NCI-H1694 treated with DMSO at 0.1 percent for 48 hours (cell line): ENCODE results near the gene LTBP2.

Source experiments
- DNase-seq: peaks from one replicate; lab custom pipeline; 2025; lab: John Stamatoyannopoulos, UW

The LTBP2 gene

DNA sequence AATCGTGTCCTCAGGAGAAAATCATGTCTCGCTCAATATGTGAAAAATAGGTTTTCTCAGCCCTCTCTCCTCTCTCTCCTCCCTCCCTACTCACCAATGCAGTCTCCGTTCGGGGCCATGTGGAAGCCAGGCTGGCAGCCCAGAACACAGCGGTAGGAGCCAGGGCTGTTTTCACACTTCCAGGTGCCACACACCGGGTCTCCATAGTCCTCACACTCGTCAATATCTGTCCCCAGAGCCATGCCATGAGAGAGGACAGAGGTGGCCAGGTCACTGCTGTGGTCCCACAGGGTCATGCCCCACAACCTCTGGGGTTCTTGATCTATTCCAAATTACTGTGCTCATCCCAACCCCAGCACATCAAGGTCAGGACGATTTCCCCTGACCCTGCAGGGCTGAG lies 105.0 kb downstream of the LTBP2 start:
- no peak for DNase-seq

DNA sequence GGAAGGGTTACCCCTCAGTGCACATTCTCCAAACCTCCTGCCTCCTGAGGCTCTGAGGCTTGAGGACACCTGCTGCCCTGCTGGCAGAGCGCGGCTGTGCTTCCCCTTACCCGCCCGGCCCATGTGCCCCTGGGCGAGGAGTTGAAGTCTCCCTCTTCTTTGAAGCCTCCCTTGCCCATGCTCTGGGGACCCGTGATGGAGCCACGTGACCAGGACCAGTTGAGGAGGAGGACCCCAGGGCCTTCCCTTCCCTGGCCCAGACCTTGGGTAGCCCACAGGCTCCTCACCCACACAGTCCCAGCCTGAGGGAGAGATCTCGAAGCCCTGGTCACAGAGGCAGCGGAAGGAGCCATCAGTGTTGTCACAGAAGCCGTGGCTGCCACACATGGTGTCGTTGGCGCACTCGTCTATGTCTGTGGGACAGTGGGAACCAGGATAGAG lies 105.6 kb downstream of the LTBP2 start:
- no peak for DNase-seq

DNA sequence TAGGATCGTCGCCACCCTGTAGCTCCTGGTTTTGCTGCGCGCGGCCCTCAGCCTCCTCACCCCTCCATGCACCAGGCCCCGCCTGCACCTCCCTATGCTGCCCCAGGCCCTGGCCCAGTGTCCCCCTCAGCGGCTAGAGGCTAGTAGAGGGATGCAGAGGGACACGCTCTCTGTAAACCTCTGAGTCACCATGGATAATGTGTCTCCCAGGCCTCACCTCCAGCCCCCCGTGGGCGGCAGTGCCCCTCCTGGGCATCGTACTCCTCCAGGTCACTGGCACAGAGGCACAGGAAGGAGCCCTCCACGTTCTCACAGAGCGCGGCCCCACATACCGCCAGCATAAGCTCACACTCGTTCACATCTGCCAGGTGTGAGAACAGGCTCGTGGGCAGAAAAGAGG lies 106.2 kb downstream of the LTBP2 start:
- no peak for DNase-seq

DNA sequence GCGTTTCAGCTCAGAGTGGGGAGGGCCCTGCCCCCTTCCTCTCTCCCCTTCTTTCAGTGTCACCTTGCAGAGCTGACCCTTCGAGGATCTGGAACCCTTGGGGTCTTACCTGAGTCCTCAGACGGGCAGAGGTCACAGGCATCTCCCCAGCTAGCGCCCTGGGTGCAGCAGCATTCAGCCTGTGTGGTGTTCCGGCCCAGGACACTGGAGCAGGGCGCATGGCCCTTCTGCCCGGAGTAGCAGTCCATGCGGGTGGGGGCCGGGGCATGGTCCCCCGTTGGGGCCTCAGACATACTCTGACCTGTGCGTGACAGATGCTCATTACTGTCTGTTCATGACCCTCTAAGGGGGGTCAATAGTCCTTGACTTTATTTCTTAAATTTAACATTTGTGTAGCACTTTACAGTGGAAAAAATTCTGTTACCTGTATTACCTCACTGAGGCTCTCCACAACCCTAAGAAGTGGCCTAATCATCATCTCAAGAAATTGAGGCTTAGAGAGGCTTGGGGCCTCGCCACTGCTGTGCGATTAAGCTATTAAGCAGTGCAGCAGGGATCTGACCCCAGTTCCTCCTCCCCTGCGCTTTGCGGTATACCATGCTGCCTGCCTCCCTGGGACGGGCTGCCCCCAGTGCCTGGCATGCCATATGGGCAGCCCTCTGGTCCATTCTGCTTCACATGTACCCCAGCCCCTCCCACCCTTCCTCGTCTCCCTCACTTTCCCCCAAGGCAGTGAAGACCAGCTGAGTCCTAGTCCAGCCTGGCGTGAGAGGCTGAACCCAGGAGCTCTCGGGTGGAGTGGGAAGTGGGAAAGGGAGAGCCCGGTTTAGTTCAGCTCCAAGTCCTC lies 106.9 kb downstream of the LTBP2 start:
- DNase-seq = no peak

DNA sequence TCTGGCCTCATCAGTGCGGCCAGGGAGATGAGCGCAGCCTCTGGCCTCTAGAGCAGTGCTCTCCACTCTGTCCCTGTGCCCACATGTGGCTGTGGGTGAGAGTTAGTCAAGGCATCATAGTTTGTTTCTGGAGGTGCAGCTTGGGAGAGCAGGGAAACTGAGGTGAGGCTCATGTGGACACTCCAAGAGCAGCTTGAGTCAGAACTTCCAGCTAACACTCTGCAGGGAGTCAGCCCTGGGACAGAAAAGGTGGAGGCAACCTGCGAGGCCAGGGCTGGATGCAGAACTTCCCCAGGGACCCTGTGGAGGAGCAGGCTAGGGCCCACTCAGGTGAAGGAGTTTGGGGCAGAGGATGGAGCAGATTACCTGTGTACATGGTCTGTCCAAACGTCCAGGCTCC lies 107.6 kb downstream of the LTBP2 start:
- no peak for DNase-seq

DNA sequence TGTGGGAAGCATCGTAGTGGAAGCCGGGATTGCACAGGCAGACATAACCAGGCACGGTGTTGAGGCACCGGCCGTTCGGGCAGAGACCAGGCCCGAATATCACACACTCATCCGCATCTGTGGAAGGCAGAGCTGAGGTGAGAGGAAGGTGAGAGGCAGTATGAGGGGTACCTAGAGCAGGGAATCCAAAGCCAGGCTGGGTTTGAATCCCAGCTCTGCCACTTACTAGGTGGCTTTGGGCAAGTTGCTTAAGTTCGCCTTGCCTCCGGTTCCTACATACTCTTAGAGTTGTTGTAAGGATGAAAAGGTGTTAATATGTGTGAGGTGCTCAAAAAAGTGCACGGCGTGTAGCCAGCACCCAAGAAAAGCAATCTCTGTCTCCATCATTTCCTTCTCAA lies 108.1 kb downstream of the LTBP2 start:
- no peak for DNase-seq

DNA sequence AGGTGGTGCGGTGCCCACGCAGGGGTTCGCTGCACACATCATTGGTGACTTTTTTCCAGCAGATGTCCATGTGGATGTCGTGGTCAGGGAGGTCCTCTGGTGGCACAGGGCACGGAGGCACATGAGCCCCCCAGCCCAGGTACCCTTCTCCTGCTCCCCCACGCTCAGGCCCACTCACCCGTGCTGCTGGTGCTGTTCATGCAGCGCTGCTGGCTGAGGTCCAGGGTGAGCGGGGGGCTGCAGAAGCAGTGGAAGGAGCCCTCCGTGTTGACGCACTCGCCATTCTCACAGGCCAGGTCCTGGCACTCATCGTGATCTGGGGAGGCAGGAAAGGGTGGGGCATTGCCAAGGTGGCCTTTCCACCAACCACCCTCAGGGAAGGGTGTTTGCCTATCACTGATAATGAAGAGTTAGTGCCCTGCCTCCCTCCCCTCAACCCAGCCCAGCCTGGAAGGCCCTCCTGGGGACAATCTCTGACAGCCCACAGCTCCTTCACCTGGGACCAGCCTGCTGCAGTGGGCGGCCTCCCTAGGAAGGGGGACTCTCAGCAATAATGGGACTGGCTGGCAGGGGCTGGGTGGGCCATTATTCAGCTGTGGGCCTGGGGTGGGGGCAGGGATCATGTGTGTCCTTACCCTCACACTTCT lies 108.6 kb downstream of the LTBP2 start:
- no peak for DNase-seq

DNA sequence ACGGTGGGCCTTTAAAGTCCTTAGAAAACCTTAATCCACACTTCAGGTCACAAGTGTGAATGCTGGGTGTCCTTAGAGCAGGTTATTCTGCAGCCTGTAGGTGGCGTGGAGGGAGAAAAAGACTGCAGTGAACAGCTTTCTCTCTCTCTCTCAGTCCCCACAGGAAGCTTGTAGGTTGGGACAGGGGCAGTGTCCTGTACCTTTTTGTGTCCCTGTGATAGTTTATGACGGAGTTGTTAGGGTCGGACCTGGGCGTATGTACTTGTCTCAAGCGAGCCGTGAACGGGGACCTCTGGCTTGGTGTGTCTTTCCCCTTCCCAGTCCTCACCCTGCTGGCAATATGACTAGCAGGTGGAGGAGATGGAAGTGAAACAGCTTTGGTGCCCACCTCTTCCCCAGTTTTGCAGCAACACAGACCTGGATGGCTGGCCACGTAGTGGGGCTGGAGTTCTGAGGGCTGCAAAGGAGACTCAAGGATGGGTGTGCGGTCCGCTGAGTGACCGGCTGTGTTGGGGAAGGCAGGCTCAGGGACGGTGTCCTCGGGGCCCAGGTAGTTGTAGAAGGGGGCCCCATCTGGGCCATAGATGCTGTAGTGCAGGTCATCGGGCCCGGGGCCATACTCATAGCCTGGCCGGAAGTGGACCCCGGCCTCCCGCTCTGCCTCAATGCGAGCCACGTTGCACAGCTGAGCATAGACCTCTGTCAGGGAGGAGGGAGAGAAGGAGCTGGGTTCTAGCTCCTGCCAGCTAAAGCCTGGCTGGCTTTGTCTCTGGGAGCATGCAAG lies 109.6 kb downstream of the LTBP2 start:
- DNase-seq = peak; percentile 90

DNA sequence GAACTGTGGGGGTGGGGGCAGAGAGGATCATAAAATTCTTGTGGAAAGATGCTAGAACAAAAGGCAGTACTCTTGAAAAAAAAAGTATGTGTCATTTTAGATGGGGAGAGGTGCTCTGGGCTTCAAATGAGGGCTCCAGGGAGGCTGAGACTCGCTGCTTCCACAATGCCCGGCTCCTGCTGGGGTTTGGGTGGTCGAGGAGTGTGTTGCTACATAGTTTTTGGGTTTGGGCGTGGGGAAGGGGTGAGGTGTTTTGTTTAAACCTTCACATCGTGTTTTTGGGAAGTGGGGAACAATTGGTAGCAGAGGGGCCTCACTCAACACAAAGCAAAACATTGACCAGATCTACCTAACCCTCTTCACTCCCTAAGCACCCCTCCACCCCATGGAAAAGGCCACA lies 110.3 kb downstream of the LTBP2 start:
- no peak for DNase-seq

DNA sequence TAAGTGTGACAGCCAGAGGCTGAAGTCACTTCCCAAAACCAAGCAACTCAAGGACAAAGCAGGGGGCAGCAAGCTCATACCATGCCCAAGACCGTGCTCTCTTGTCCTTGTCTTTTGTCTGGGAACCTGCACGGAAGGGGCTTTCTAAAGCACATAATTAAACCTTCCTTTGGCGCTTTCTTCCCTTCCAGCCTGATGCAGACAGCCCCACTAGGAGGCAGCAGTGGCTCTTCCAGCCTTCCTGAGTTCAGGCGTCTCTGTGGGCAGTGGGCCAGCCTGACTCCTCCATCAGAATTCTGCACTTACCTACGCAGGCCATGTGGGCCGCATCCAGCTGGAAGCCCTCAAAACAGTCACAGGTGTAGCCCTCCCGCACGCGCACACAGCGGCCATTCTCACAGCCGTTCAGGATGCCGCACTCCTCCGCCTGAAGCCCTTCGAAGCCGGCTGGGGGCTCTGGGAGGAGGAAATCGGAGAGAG lies 110.9 kb downstream of the LTBP2 start:
- peak; percentile 95 for DNase-seq

DNA sequence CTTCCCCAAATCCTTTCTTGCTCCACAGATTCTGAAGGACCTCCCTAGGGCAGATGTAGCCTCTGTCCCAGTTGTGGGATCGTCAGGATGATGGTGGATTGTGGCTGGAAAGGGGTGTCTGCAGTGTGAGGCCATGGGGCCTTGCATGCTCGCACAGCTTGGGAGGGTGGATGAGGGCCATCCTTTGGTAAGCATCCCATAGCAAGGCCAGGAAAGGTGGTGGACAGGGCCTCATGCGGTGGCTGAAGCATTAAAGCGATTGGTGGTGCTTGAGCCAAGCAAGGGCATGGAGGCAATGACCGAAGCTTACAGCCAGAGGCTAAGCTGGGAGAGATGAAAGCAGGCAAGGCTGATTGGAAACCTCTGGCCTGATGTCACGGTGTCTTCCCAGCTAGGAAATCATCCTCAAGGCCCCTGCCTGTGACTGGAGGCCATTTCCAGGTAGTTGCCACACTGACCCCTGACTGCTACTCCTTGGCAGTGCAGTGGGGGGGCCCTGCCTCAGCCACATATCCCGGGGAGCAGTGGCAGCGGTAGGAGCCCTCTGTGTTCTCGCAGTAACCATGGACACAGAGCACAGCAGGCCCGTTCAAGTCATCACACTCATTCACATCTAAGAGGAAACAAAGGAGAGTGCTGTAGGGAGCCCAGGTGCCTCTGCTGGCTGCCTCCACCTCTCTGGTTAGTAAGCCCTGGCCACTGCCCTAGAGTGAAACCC lies 111.5 kb downstream of the LTBP2 start:
- no peak for DNase-seq

DNA sequence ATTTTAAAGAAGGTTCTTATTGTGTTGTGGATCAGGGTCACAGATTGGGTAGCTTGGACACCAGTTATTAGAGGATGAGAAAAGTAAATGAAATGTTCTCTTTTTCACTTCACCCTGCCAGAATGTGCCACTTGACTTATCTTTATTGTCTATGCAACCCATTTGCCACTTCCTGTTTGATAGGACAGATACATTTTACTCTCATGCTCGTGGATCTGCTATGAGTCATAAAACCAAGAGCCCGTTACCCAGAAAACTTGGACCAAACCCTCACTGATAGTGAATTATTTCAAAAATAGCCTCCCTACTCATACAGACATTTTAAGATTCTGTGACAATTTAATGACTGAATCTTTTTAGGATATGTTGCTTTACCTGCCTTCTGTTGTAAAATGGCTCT lies 116.7 kb downstream of the LTBP2 start:
- no peak for DNase-seq

DNA sequence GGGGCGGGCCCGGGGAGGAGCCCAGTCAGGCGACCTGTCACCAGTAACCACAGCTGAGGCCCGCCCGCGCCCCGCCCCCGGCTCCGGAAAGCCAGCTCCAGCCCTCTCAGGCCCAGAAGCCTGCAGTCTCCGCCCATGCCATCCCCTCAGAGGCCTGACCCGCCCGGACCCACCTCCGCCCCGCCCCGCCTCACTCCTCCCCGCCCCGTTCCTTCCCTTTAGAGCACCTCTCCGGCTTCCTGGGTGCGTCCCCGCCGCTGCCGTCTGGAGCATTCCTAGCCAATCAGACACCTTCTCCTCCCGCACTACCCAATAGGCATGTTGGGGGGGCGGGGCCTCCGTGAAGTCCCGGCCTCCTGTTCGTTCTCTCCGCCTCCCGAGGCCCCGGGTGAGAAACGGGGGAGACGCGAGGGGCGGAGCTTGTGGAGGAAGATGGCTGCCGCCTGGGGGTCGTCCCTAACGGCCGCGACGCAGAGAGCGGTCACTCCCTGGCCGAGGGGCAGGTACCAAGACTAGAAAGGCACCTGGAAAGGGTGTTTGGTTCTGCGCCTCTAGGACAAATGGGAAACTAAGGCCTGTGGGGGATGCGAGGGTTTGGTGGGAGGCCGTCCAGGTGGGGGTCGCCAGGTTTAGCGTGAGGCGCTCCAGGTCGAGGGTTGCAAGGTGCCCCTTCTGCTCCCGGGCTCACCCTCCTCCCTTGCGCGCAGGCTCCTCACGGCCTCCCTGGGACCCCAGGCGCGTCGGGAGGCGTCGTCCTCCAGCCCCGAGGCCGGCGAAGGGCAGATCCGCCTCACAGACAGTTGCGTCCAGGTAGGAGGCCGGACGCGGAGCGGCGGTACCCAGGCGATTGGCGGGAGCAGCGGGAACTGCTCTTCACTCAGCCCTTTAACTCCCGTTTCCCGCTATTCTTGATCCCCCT lies 118.4 kb downstream of the LTBP2 start, which contains the start of gene ISCA2:
Gene ISCA2, plus strand, starts transcription at position 423 of the 919 bp plus-strand sequence. Its CDS starts 10 bp downstream, at position 433.
- DNase-seq = peak; percentile 100

DNA sequence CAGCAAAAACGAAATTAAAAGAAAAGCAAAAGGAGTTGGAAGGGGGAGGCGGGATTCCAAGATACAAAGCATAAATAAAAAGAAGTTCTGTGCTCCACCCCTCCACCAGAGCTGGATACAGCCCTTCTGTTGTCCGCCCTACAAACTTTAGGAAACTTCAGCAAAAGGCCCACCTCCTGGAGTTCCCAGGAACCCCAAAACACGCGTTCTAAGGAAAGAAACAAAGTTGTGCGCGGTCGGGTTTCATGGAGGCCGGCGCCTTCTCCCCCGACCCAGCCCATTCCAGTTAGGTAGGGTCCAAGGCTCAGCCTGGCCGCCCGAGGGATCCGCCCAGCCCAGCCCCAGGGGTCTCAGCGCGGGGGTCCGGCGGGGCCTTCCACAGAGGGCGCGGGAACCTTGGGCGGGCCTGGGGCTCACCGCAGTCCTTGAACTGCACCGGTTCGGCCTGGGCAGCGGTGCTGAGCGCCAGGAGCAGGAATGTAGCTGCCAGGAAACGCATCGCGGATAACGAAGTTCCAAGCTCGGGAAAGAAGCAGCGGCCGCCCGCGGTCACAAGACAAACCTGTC lies 119.2 kb downstream of the LTBP2 start, which contains the start of gene NPC2:
Gene NPC2, minus strand, starts transcription at position 530 of the 567 bp plus-strand sequence. Its CDS starts 31 bp downstream, at position 499.
- no peak for DNase-seq

DNA sequence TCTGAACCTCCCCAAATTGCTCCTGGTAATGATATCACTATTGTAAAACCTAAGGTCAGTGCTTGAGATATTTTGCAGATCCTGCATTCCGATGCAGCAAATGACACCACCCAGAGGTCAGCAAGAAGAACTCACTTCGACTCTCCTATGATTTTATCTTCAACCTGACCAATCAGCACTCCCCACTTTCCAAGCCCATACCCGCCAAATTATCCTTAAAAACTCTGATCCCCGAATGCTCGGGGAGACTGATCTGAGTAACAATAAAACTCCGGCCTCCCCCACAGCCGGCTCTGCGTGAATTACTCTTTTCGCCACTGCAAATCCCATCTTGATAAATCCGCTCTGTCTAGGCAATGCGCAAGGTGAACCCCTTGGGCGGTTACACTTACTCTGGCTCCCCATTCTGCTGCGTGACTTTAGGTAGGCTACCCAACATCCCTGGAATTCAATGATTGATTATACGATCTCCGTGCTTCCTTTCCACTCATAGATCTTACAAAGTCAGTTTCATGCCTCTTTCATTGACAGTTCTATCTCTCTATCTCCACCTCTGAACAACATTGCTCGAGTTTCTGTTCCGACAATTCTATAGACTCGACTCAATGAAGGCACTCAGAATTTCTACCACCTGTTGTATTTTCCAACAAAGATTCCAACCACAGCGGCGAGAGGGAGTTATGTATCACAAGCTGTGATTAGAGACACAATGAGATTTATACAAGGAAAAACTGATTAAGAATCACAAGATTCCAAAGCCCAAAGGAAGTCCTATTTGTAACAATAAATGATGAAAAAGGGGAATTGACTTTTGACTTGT lies 119.9 kb downstream of the LTBP2 start:
- DNase-seq = no peak

DNA sequence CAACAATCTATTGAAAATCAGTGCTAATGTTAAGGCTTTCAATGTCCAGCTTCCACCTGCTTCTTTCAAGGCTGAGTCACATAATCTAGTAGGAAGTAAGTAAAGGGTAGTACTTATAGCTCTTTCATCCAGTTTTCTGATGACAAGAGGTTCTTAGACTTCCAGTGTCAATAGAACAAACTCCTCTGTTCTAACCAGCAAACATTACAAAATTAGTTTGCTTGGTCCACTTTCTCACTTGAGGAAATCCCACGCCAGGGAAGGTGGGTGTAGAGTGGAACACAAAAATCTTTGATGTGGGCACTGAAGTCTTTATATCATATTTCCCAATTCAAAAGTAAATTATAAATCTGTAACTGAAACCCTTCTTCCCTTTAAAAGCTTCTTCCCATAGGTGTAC lies 121.6 kb downstream of the LTBP2 start:
- DNase-seq = no peak

DNA sequence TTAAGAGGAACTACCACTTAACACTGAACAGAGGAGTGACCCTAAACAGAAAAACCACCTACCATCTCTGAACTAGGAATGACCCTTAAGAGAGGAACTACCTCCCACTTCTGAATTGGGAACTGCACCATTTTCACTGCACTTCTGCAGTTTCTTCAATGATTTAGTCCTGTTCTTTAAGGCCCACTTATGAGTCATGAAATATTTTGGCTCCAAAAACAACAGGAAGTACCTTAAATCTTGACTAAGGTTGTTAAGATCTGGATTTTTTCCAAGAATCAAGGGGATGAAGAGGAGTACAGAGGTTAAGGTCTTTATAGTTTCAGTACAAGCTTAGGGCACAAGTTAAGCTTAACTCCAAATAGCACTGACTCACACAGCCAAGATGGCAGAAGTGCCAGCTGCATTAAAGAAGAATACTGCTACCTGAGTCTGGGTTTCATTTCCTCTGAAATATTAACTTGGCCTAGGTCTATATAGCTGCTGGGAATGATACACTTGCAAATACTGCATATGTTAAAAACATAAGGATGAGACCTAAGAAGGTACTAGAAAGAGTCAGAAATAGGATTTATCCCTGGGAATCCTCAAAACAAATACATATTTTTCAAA lies 123.1 kb downstream of the LTBP2 start:
- no peak for DNase-seq

DNA sequence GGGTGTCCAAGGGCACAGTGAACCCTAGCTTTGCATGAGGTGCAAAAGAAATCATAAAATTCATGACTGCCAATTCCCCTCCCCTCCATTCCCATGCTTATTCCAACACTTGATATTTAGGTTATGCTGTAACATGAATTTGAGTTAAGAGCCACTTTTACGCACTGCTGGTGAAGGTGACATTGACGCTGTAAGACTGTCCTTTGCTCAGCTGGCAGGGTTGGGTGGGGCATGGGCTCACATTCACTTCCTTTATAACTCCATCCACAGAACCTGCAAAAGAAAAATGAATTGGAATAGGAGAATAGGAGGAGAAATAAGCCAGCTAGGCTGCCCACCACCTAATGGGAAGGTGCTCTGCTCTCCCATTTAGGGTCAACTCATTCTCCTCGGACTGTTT lies 125.9 kb downstream of the LTBP2 start:
- no peak for DNase-seq

DNA sequence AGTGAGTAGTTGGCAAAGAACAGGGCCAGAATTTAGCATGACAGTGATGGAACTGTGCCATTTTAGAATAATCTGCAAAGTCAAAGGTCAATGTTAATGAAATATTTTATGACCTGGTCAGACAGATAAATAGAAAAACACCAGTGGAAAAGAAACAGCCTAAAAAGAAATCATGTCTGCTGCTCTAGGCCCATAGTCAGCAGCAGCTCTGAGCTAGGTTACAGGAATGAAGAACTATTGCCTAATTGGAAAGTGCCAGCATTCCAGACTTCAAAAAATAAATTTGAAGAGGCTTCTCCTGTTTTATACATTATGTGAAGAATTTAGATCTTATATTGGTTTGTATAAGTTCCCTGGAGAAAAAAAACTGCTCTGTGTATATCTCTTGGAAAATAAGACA lies 128.7 kb downstream of the LTBP2 start:
- no peak for DNase-seq
